HG02885 (cell line): Measurements from ENCODE around the gene SDF2L1.
A peak's percentile ranks its signal among the peaks of the same experiment; 100 is the strongest.

Experiments
- ATAC-seq: cut with Tn5 transposase; IDR thresholded peaks from one replicate; pipeline ENCODE4 v1.9.1; 2021; ENCODE audit warnings: mild to moderate bottlenecking; ENCODE audit not compliant: unreplicated experiment, poor library complexity

Gene SDF2L1

DNA sequence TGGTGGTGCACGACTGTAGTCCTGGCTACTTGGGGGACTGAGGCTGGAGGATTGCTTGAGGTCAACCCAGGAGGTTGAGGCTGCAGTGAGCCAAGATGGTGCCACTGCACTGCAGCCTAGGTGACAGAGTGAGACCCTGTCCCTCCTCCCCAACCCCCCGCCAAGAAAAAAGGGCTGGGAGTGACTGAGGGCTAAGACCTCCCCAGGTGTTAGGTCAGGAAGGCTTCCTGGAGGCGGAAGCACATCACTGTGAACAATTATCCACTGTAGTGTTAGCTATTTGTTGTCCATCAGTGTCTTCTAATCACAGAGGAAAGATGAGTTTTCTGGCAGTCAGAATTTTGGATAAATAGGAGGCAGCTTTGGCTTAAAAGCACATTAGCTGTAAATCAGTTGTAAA lies 21.1 kb upstream of the SDF2L1 start:
- ATAC-seq: no peak

DNA sequence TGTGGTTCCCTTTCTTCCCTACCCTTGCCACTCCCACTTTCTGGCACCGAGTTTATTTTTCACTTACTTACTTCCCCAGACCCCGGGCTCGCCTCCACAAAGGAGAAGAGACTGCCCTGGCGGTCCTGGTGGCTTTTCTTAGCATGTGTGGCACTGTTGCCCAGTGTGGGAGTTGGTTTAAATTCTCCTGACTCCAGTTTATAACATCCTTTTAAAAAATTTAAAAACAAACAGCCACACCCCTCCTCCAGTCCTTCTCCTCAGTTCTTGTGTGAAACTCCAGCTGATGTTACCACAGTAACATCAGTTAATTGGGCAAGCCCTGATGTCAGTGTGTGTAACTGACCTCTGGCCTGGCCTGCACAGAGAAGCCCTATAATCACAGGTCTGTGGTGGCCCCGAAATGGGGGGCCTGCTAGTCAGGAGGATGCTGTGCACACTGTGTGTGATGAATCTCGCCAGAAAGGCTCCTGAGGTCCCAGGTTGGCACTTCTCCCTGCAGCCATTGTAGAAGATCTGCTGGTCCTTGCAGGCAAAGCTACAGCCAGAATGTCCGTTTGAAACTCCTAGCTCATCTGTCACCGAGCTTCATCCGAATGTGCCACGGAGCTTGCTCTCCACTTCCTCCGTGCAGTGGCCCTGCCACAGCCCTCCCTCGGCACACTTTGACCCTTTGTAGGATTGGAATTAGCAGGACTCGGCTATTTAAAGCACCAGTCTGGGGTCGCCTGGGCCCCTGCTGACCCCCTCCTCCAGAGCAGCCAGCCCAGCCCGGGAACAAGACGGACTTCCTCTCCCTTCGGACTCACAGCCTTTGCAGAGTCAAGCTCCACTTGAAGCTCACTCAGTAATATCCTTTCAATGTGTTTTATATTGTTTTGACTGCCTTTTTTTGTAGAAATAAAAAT lies 19.8 kb upstream of the SDF2L1 start:
- no peak for ATAC-seq

DNA sequence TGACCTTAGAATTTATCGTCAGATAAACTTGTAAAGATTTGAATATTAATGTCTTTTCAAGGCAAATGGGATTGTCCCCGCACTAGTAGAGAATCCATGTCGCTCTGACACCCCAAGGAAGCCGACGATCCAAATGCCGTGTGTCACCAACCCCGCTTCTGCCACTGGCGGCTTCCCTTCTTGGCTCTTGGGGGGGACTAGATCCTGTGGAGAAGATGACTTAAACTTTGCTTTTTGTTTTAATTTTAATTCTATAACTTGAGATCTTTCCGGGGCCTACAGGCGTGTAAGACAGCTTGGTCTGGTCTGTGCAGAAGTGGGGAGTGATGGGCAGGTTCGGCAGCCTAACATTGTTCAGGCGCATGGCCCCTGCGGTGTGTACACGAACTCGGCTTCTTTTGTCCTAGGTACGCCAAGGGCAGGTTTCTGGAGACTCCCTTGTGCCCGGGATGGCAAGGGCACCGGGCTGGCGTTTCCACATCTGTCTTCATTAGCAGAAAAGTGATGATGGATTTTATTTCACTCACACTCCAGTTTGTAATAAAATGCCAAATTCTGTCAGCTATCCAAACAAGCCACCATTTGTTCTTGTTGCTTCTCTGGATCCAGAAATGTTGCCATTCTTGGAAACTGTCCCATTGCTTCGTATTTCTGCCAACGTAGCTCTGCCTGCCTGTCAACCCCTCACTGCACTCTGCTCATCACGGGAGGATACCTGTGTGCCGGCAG lies 19.0 kb upstream of the SDF2L1 start:
- no peak for ATAC-seq

DNA sequence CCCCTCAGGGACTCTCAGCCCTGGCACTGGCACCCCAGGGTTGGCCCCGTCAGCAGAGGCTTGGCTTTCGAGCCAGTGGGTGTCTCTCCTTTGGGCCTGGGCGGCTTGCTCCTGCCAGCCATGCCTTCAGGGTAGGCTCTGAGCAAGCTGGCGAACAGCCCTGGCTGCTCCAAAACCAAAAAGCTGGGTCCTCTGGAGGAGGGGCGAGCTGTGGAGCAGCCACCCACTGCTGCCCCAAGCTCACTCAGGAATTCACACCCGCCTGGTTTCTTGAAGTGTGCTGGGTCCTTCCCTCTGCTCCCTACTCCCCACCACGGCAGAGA lies 18.5 kb upstream of the SDF2L1 start:
- ATAC-seq: no peak

DNA sequence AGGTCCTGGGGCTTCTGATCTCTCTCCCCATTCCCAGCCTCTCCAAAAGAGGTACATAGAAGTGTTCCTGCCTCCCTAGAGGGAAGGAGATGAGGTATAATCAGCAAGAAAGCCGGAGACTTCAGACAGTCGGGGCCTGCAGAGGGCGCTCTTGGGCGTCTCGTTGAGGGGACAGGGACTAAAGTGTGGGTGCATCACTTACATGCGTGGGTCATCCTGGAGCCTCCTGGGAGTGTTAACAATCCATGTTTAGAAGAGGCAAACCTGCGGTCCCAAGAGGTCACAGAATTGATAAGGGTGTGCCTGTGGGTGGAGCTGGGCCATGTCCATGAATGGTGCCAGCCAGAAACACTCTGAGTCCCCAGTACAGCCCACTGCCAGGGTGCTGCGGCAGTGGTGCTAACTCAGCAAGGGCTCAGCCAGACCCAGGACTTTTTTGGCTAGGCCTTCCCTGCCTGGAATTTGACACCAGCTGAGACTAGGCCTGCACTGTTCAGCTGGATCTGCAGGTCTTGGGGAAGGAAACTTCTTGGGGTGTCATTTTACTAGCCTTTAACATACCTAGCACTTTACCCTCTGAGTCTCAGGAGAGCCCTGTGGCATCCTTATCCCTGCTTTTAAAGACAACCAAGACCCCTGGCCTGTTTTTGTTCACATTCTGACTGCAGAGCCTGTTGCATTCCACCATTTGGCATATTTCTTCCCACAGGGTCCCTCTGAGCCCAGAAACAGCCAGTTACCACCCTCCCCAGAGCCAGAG lies 17.8 kb upstream of the SDF2L1 start:
- ATAC-seq: no peak

DNA sequence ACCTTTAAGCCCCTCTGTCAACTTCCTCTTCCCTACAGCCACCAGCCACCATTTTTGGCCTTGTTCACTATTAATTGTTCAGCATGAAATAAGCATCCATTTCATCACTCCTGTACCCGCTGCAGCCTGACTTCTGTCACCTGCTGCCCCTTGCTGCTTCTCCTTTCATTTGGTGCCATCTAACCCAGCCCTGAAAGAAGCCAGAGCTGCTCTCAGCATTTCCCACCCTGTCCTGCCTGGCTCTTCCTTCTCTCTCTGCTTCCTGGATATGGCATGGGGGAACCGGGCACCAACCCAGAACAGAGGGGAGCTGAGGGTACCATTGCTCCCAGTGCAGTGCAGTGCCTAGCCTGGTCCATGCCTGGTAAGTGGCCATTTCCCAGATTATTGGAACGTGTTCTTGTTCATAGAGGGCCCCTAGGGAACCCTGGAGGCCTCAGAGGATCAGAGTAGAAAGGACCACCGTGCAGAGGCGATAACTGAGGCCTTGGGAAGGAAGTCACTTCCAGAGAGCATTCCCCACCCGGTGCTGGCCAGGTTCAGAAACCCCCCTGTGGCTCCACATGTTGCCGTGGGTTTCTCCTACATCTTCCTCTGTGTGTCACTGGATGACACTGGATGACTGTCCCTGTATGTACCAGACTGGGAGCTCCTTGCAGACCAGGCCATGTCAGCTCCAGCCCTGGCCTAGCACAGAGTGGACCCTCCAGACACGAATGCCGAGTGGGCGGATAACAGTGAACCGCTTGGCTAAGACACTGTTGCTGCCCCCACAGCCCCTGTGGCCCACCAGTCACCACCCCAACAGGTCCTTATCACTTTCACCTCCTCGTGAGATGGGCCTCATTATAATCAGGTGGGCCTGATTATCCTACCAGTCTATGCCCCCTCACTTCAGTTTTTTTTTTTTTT lies 17.0 kb upstream of the SDF2L1 start:
- ATAC-seq: no peak

DNA sequence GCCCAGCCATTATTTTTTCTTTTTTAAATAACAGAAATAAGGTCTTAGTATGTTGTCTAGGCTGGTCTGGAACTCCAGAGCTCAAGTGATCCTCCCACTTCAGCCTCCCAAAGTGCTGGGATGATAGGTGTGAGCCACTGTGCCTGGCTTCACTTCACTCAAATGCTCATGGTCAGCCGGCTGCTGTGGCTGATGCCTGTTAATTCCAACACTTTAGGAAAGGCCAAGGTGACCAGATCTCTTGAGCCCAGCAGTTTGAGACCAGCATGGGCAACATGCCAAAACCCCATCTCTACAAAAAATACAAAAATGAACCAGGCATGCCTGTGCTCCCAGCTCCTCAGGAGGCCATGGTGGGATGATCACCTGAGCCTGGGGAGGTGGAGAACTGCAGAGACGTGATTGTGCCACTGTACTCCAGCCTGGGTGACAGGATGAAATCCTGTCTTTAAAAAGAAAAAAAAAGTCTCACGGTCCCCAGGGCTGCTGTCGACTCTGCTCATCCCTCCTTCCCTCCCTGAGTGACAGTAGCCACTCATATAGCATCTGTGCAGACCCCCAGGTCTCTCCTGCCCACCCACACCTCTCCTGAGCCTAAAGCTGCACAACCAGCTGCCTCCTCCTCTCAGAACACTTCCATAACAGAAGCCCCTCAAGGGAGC lies 15.9 kb upstream of the SDF2L1 start:
- ATAC-seq: no peak

DNA sequence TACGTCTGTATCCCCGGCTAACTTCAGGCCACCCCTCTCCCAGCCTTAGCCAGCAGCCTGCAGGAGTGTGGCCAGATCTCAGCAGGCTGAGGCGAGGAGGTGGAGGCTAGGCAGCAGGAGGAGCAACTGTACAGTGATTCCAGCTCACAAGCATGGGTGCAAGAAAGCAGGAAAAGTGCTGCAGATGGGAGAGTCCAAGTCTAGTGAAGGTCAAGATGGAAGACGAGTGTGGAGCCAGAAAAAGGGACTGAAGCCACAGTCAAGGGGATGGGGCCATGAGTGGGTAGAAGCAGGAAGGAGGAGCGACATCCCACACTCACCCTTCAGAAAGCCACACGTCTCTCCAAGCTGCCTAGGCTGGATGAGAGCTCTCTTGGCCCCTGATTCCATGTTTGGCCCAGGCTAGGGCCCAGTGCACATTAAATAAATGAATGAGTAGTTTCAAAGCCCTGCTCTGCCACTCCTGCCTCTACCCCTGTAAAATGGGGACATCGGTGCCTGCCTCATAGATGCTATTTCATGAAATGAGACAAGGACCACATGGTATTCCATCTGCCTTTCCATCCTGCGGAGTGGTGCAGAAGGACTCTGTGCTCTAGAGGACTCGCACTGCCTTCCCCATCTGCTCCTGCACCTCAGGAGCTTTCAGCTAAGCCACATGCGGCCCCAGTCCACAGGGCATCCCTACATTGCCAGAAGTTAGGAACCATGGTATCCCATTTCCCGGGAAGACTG lies 15.2 kb upstream of the SDF2L1 start:
- ATAC-seq: no peak

DNA sequence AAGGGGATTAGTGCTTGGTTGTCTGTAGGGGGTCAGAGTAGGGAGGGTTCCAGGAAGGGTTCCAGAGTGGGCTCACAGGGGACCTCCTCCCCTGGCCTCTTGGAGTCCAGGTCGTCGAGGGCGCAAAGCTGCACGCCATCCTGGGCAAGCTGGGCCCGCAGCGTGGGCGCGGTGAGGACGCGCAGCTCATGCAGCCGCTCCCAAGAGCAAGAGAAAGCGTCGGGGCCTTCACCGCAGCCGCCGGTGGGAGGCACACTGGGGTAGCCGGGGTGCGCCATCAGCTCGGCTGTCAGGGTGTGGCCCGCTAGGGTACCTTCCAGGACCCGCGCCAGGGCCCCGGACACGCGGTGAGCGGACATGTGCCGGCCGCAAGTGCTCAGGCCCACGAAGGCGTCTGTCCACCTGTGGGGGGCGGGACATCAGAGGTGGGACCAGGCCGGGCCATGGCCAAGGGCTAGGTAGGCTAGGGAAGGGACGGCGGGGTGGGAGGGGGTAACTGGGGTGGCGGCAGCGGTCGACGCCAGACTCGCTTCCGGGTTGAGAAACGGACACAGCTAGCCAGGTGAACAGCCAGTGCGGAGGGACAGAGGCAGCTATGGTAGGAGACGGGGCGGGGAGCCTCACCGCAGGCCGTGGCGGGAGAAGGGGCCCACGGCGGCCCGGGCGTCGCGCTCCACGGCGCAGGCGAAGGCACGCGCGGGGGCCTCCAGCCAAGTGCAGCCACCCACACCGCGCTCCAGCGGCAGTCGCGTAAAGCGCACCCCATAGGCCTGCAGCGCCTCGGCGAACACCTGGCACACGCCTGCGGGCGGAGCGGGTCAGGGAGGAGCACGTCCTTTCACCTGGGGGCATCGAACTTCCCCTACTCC lies 13.5 kb upstream of the SDF2L1 start:
- peak; percentile 26 for ATAC-seq

DNA sequence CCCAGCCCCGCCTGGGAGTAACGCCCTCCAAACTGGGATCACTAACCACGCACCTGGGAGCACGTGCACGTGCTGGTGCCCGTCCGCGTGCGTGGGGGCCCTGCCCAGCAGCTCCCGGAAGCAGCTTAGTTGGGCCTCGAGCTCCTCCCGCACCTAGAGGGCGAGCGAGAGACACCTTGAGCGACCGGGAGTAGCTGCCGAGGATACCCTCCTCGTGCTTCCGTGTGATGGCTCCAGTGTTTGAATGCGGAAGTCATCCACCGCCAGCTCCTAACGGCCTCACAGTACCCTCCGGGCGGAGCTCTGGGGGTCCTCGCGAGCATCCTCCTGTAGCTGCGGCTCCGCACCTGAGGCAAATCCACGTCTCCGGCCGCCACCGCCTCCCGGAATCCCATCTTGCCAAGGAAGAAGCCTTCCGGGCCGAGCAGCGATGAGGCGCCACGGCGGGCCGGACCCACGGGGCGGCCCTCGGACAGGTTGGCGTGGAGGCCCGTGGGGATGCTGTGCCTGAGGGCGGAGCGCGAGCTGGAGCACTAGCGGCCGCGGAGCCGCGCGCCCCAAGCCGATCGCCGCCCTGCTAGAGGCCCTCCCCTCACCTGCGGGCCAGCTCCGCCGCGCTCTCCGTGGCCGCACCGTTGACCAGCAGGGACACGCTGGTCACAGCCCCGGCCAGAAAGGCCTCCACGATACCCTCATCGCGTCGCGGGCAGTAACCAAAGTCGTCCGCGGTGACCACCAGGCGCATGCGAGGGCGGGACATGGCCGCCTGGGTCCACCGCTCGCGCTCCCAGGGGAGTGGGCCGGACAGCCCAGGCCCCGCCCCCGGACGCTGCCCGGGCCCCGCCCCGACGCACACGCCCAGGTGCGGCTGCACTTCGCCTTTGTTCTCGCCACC lies 12.6 kb upstream of the SDF2L1 start, which contains the start of gene YDJC:
TSS of gene YDJC (minus strand) at position 768 of the 895 bp plus-strand sequence. CDS start at position 760, 8 bp downstream.
- peak; percentile 78 for ATAC-seq

DNA sequence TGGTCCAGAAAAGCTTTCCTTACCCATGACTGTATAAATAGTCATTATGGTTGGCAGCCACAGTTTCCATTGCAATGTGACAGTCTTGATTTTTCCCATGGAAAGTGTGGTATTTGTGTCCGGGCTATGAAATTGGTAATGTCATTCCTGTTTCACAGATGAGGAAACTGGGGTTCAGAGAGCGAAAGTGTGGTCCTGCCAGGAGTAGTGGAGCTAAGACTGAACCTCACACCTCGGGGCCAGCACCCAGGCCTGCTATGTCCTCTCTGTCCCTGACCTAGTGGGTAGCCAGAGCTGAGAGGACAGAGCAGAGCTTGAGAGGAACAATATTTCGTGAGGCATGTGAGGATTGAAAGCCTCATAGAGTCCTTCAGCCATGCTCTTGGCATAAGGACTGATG lies 11.1 kb upstream of the SDF2L1 start:
- ATAC-seq: no peak

DNA sequence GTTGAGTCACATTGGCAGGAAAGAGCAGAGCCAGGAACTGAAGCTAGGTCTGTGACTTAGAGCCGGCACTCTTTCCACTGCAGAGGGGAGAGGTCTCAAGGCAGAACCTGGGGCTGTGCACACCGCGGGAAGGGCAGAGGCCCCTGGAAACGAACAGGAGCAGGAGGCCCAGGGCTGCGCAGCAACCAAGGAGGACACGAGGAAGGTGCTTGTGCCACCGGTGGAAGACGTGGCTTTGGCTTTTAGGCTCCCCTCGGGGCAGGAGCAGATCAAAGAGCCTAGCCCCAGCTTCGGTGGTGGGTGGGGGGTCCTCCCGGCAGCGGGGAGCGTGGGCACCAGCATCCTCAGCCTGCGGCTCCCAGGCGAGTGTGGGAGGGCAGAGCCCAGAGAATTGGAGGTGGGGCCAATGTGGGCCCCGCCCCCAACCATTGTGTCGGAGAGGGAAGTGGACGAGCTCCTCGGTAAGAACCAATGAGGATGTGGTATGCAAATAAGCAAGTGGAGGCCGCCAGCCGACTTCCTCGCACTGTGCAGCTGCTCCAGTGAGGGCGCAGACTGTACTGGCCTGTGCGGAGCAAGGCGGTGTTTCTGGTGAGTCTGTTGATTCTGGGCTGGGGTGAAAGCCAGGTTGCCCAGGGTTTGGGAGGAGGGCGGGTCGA lies 9.7 kb upstream of the SDF2L1 start, which contains the start of gene CCDC116:
TSS of gene CCDC116 (plus strand) at position 524 of the 659 bp plus-strand sequence. CDS start 422 bp downstream, outside the sequence.
- ATAC-seq: no peak

DNA sequence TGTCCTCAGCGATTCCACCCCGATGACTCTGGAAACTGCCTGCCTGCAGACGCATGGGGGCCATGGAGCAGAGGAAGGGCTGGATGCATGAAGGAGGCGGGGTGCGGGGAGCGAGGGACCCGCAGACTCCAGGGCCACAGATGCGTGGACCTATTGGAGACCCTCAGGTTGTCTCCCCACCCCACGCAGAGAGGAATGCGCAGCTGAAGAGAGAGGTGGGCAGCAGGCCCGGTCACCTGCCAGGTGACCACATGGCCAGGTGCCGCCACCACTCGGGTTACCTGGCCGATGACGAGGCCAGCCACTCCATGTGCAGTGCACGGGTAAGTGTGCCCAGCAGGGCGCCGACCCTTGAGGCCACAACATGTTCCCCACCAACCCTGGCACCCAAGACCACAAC lies 9.2 kb upstream of the SDF2L1 start:
- ATAC-seq: no peak

DNA sequence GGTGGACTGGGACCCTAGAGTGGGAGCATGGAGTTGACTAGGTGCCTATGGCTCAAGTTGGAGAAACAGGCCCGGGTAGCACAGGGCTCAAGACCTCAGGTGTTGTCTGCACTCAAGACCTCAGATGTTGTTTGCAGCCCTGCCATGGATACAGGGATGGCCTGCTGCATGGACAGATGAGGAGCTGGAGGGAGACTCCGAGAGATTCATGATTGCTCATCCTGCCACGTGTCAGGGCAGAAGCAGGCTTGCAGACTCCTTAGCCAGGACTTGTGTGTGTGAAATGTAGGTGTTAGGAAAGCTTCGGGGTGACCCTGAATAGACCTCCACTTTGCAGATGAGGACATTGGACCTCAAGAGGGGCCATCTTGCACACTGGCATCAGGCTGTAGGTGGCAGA lies 8.6 kb upstream of the SDF2L1 start:
- ATAC-seq: no peak

DNA sequence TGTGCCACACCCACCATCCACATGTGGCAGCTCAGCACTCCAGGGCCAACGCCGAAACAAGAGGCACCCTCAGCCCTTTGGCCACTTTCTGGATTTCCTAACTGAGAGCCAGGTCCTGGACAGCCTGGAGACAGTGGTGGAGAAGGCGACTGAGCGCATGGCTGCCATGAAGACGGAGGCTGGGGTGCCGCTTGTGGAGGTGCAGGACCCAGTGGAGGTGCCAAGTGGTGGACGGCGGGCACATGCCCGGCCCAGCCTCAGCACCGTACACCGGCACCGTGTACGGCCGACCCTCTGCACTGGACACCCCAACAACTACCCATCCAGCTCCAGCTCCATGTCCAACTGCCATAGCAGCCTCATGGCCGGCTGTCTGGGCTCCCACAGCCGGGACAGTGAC lies 8.0 kb upstream of the SDF2L1 start:
- no peak for ATAC-seq

DNA sequence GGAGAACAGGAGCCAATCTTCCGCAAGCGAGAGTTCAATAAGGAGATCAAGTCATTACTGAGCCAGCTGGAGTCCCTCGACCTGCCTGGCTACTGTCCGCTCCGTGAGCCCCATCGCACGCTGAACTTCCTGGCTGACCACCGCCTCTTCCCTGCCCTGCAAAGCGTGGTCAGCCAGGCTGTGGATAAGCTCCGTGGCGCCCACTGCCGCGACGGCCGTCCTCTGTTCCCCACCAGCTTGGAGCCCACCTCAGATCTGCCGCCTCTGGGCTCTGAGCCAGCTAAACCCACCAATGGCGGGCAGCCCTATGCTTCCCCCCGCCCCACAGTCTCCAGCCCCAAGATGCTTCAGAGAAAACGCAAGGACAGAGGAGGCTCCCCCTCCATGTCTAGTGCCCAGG lies 7.3 kb upstream of the SDF2L1 start:
- no peak for ATAC-seq
